HG02610 (cell line): ENCODE measurements around the gene LRRC32.
"Not testable (repeated sequence)": the region's sequence is repeated elsewhere in the genome, so short reads cannot be mapped to it uniquely, and the experiment has no call there.

Experiments used
- ATAC-seq: cut with Tn5 transposase; IDR thresholded peaks from one replicate; pipeline ENCODE4 v1.9.1; 2021; ENCODE audit warnings: mild to moderate bottlenecking, moderate library complexity; ENCODE audit not compliant: unreplicated experiment

LRRC32 gene

GRCh38 chr11:76616676-76617552 is 53.6 kb downstream of the LRRC32 start:
- ATAC-seq, result no peak

GRCh38 chr11:76615950-76616349 is 54.6 kb downstream of the LRRC32 start:
- ATAC-seq, result no peak

GRCh38 chr11:76614471-76615179 is 55.9 kb downstream of the LRRC32 start:
- no peak for ATAC-seq

GRCh38 chr11:76613901-76614300 is 56.6 kb downstream of the LRRC32 start:
- no peak for ATAC-seq

GRCh38 chr11:76612226-76612625 is 58.3 kb downstream of the LRRC32 start:
- no peak for ATAC-seq

- no peak for ATAC-seq
These were observed 59.6 kb downstream of the LRRC32 start for GRCh38 chr11:76610871-76611475.

- ATAC-seq, result no peak
These were observed 60.2 kb downstream of the LRRC32 start for GRCh38 chr11:76610371-76610770.

GRCh38 chr11:76609736-76610370 is 60.7 kb downstream of the LRRC32 start:
- no peak for ATAC-seq

GRCh38 chr11:76608879-76609460 is 61.6 kb downstream of the LRRC32 start:
- not testable (repeated sequence) for ATAC-seq

- not testable (repeated sequence) for ATAC-seq
These were observed 62.3 kb downstream of the LRRC32 start for GRCh38 chr11:76608228-76608627.
